Measurements from ENCODE around the gene NOVA2. TPM values are rescaled to one million over a fixed set of nuclear protein-coding genes. Genes with fewer than 3 reads are reported as not detected.

NOVA2 gene
- polyA plus RNA-seq, 1 experiment, result 0.02 TPM

DNA sequence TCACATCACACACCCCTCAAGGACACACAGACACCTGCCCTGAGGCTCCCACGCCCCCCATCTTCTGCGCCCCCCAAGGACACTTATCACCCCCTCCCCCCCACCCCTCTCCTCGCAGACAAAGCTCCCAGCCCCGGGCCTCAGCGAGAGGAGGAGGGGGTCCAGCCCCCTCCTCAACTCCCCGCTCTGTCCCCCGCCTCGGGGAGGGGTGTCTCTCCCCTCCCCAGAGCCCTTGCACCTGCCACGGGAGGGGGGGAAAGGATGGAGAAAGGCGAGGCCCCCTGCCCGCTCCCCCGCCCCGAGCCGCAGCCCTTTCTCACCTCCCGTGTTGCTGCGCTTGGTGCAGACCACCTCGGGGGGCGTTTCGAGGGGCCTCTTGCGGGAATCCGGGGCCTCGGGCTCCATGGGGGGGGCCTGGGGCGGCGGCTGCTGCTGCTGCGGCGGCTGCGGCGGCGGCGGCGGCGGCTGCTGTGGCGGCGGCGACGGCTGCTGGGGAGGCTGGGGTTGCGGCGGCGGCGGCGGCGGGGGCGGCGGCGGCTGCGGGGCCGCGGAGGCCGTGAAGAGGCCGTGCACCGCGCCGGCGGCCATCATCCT lies 621 bp downstream of the NOVA2 start:
- no peak for DNase-seq (ENCODE audit: low read depth, low spot score)
- Histone ChIP-seq H3K27ac (ENCODE audit: low read depth, low read length) (no peak overlapping the region), H3K27me3 (ENCODE audit: control insufficient read depth, insufficient read depth, low read length) (peaks cover 52% of the 10 kb centered on the region), H3K9me3 (ENCODE audit: control insufficient read depth, insufficient read depth, low read length) (peaks cover 6% of the 10 kb centered on the region; the same call in 1 of the 2 replicates), H3K4me3 (ENCODE audit: low read depth, low read length) (no peak overlapping the region)
- ChIA-PET CTCF (no interaction called here), POLR2A (no interaction called here)
- TF ChIP-seq, protein P1, sequence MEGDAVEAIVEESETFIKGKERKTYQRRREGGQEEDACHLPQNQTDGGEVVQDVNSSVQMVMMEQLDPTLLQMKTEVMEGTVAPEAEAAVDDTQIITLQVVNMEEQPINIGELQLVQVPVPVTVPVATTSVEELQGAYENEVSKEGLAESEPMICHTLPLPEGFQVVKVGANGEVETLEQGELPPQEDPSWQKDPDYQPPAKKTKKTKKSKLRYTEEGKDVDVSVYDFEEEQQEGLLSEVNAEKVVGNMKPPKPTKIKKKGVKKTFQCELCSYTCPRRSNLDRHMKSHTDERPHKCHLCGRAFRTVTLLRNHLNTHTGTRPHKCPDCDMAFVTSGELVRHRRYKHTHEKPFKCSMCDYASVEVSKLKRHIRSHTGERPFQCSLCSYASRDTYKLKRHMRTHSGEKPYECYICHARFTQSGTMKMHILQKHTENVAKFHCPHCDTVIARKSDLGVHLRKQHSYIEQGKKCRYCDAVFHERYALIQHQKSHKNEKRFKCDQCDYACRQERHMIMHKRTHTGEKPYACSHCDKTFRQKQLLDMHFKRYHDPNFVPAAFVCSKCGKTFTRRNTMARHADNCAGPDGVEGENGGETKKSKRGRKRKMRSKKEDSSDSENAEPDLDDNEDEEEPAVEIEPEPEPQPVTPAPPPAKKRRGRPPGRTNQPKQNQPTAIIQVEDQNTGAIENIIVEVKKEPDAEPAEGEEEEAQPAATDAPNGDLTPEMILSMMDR (IDR thresholded peaks at IDR 0.05; ENCODE audit: low read depth, low read length), result no peak

DNA sequence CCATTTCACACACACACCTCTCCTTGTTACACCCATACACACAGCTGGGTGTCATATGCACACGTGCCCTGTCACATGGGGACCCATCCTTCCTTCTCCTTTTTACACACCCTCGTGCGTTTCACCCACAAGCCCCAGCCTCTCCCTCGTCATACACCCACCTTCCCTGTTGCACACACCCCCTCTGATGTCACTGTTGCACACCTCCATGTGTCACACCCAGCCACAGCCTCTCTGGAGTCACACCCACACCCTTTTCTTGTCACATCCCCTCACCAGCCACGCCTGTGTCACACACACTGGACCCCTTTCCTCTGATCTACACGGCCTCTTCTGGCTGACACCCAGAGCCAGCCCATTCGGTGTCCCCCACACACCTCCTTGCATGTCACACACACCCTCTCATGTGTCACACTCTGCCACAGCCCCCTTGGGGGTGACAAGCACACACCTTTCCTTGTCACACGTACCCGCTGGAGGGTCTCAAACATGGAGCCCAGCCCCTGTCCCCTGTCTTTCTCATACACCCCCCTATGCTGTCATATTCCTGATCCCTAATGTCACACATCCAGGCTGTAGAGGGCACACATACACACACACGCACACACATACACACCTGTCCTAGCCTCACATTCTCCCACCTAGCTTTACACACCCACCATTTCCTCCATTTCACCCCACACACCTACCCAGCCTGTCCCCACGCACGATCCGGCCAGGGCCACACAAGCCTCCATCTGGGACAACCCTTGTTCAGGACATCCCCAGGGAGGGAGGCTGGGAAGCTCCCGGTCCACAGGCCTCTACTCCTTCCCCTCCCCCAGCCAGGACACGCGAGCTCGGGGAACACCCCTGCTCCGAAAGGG lies 1.4 kb downstream of the NOVA2 start:
- H3K4me3 ChIP-seq (ENCODE audit: low read depth, low read length), result no peak overlapping the region
- CTCF ChIA-PET, result no interaction called here
- TF ChIP-seq, protein P1 (IDR thresholded peaks at IDR 0.05; ENCODE audit: low read depth, low read length), result no peak
- no peak for DNase-seq (ENCODE audit: low read depth, low spot score)
- H3K27ac ChIP-seq (ENCODE audit: low read depth, low read length), result no peak overlapping the region
- H3K9me3 ChIP-seq (ENCODE audit: control insufficient read depth, insufficient read depth, low read length), result peaks cover 6% of the 10 kb centered on the region; the same call in 1 of the 2 replicates
- H3K27me3 ChIP-seq (ENCODE audit: control insufficient read depth, insufficient read depth, low read length), result peaks cover 53% of the 10 kb centered on the region
- POLR2A ChIA-PET, result no interaction called here

DNA sequence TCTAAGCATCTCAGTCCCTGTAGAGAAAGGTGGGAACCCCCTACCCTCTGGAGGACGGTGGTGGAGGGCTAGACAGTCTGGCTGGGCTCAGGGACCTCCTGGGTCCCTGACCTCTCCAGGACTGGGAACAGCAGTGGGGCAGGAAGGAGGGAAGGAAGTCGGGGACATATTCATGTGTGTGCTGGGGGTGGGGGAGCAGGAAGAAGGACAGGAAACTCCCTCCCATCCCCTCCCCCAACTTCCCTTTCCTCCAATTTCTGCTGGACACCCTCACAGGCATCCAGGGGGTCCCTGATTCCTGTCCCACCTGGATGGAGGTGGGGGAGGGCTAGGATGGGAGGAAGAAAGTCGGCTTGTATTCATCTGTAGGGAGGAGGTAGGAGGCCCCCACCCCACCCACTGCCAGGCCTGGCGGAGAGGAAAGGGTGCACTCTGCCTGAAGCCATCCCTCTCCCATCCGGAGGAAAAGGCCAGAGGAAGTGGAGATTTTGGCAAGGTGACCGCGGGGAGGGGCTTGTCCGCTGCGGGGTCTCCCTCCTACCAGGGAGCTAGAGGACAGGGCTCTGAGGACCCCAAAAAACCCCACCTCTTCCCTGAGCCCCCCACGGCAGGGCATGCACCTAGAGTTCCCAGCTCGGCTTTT lies 2.3 kb downstream of the NOVA2 start:
- TF ChIP-seq, protein P1 (IDR thresholded peaks at IDR 0.05; ENCODE audit: low read depth, low read length), result no peak
- CTCF ChIA-PET, result no interaction called here
- no peak overlapping the region for H3K4me3 ChIP-seq (ENCODE audit: low read depth, low read length)
- peaks cover 58% of the 10 kb centered on the region for H3K27me3 ChIP-seq (ENCODE audit: control insufficient read depth, insufficient read depth, low read length)
- POLR2A ChIA-PET, result no interaction called here
- DNase-seq (ENCODE audit: low read depth, low spot score), result no peak
- peaks cover 6% of the 10 kb centered on the region; the same call in 1 of the 2 replicates for H3K9me3 ChIP-seq (ENCODE audit: control insufficient read depth, insufficient read depth, low read length)
- no peak overlapping the region for H3K27ac ChIP-seq (ENCODE audit: low read depth, low read length)

DNA sequence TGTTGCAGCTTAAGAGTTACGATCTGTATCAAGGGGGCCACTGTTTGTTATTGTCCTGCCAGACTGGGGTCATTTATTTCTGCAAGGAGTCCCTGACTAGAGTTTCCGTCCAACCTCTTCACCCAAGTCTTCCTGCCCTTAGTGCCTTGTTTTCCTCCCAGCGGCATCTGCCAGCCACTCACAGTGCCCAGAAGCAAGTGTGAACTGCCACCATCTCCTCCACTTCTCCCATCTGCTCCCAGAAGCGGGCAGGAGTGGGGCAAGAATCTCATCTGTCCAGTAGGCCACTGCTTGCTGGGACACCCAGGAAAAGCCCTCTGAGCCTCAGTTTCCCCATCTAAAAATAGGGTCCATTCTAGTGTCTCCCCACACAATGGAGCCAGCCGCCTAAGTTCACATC lies 4.0 kb downstream of the NOVA2 start:
- H3K4me3 ChIP-seq (ENCODE audit: low read depth, low read length), result no peak overlapping the region
- H3K27ac ChIP-seq (ENCODE audit: low read depth, low read length), result no peak overlapping the region
- peaks cover 6% of the 10 kb centered on the region; the same call in 1 of the 2 replicates for H3K9me3 ChIP-seq (ENCODE audit: control insufficient read depth, insufficient read depth, low read length)
- CTCF ChIA-PET, result no interaction called here
- DNase-seq (ENCODE audit: low read depth, low spot score), result no peak
- TF ChIP-seq, protein P1 (IDR thresholded peaks at IDR 0.05; ENCODE audit: low read depth, low read length), result no peak
- H3K27me3 ChIP-seq (ENCODE audit: control insufficient read depth, insufficient read depth, low read length), result peaks cover 47% of the 10 kb centered on the region
- POLR2A ChIA-PET, result no interaction called here

DNA sequence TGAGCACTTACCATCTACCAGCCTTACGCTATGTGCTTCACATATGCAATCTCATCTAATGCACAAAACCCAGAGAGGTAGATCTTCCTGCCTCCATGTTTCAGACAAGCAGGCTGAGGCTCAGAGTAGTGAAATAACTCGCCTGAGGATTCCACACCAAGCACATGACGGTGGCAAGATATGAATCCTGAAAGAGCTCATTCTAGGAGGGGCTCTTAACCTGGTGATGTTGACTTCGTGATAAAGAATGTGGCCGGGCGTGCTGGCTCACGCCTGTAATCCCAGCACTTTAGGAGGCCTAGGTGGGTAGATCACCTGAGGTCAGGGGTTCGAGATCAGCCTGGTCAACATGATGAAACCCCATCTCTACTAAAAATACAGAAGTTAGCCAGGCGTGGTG lies 5.0 kb downstream of the NOVA2 start:
- ChIA-PET POLR2A (no interaction called here), CTCF (no interaction called here)
- H3K9me3 ChIP-seq (ENCODE audit: control insufficient read depth, insufficient read depth, low read length), result no peaks in the 10 kb centered on the region
- peaks cover 40% of the 10 kb centered on the region for H3K27me3 ChIP-seq (ENCODE audit: control insufficient read depth, insufficient read depth, low read length)
- TF ChIP-seq, protein P1 (IDR thresholded peaks at IDR 0.05; ENCODE audit: low read depth, low read length), result no peak
- H3K27ac ChIP-seq (ENCODE audit: low read depth, low read length), result no peak overlapping the region
- DNase-seq (ENCODE audit: low read depth, low spot score), result no peak
- H3K4me3 ChIP-seq (ENCODE audit: low read depth, low read length), result no peak overlapping the region
